ELF-1 (cell line): ENCODE results near the gene ANKMY1.

Experiments used
- DNase-seq: peaks from one replicate; pipeline ENCODE4 v3.0.0-alpha.2; 2016; ENCODE audit warnings: low read depth, low spot score

The ANKMY1 gene

GRCh38 chr2:240579771-240580614, 22.2 kb upstream of the ANKMY1 start:
- peak; percentile 52 for DNase-seq

DNA sequence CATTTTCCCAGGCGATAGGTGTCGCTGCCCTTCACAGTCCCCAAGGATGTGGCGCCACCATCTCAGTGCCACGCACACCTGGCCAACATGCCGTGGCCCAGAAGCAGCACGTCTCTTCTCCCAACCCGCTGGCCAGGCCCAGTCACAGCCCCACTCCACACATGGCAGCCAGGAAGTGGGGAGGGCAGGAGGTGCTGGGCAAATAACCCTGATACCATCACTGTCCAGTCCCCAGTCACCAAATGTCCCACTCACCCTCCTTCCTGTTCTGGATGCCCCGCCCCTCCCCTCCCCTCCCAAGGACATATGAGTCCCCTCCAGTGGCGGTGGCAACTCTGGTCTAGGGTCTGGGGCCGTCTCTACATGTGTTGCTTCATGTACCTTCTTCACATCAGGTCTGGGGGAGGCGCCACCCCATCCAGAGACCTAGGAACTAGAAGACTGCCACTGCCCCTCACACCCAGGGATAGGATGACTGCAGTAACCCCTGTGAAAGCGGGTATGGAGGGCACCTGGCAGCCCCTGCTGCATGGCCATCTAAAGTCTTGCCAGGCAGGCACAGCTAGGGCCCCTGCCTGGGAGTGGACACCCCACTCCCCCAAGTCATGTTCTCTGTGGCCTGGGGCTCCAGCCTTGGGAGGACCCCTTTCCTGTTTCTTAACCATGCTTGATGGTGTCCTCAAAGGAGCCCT, 21.4 kb upstream of the ANKMY1 start:
- DNase-seq, result no peak

- no peak for DNase-seq
These were observed 20.7 kb upstream of the ANKMY1 start for GRCh38 chr2:240578488-240578887.

DNA sequence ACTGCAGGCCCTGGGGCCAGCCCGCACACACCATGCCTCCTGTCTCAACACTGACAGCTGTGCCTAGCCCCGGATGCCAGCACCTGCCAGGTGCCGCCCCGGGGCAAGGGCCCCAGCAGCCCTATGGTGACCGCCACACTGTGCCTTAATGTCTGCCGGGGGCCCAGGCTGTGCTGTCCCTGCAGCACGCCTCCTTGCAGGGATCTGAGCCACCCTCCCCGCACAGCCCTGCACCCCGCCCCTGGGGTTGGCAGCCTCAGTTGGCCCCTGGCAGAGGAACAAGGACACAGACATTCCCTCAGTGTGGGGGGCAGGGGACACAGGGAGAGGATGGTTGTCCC, 20.3 kb upstream of the ANKMY1 start:
- DNase-seq, result no peak

DNA sequence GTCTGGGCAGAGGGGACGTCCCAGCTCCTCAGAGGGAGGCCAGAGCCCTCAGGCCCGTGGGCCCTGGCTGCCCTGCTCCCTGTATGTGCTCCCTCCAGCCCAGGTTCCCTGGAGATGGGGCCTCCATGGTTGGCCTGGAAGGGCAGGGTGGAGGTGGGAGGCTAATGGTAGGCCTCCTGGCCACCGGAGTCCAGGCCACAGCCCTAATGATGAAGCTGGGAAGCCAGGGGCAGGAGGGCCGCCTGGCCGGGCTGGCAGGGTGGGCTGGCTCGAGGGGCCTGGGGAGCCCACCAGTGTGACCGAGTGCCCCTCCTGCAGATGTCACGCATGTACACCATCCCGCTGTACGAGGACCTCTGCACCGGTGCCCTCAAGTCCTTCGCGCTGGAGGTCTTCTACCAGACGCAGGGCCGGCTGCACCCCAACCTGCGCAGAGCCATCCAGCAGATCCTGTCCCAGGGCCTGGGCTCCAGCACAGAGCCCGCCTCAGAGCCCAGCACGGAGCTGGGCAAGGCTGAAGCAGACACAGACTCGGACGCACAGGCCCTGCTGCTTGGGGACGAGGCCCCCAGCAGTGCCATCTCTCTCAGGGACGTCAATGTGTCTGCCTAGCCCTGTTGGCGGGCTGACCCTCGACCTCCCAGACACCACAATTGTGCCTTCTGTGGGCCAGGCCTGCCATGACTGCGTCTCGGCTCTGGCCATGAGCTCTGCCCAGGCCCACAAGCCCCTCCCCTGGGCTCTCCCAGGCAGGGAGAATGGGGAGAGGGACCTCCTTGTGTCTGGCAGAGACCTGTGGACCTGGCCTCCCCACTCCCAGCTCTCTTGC, 19.7 kb upstream of the ANKMY1 start:
- DNase-seq, result no peak

DNA sequence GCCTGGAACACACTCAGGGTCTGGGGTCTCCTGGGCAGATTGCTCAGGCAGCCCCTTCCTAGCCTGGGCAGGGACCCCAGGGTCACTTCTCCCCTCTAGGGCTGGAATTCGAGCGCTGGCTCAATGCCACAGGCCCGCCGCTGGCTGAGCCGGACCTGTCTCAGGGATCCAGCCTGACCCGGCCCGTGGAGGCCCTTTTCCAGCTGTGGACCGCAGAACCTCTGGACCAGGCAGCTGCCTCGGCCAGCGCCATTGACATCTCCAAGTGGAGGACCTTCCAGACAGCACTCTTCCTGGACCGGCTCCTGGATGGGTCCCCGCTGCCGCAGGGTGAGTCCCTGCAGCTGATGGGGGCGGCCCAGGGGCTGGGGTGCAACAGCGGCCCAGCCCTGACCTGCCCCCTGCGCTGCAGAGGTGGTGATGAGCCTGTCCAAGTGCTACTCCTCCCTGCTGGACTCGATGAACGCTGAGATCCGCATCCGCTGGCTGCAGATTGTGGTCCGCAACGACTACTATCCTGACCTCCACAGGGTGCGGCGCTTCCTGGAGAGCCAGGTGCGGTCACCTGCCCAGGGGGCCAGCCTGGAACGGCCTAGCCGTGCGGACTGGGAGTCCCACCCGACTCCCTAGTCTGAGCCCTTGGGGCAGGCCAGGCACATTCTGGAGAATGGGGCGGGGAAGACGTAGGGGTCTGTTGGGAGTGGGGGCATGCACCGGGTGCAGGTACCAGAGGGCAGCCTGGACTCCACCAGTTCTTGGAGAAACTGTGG, 18.8 kb upstream of the ANKMY1 start:
- no peak for DNase-seq

DNA sequence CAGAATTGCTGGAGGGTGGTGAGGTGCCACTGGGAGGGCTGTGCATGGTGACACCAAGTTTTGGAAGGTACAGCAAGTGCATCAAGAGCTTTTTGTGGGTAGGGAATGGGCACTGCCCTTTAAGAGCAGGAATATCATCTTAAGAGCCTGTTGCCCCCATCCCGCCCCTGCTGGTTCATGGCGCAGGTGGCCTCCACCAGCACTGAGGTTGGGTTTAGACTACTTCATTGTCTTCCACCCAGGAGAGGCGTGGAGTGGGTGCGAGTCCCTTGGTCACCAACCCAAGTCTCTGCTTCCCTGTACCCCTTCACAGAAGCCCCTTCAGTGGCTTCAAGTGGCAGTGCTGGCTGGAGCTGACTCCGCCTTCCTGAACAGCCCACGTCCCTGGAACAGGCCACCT, 18.2 kb upstream of the ANKMY1 start:
- DNase-seq, result no peak

- no peak for DNase-seq
These were observed 17.5 kb upstream of the ANKMY1 start for GRCh38 chr2:240575101-240575965.

DNA sequence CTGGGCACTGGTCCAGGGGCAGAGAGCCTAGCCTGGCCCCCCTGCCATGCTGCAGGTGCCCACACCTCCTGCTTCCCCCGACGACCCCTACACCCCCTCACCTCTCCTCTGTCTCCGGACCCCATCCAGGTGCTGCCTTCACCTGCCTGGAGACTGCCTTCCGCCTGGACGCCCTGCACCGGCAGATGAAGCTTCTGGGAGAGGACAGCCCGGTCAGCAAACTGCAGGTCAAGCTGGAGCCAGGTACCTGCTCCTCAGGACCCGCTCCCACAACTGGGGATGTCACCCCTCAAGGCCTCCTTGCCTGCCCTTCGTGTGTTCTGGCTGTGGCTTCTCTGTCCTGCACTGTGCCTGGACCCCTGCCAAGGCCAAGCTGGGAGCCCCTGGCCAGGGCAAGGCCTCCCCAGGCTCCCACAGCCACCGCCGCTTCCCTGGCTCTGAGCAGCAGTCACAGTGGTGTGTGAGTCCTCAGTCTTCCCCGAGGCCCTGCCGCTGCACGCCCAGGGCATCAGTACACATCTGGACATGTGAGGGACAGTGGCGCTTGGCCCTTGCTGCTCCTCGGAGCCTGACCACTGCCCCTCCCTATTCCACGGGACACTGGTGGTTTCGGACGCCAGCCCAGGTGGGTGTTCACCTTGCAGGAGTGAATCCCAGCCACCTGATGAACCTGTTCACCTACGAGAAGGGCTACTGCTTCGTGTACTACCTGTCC, 16.8 kb upstream of the ANKMY1 start:
- no peak for DNase-seq

- DNase-seq, result no peak
These were observed 16.0 kb upstream of the ANKMY1 start for GRCh38 chr2:240573516-240574385.

DNA sequence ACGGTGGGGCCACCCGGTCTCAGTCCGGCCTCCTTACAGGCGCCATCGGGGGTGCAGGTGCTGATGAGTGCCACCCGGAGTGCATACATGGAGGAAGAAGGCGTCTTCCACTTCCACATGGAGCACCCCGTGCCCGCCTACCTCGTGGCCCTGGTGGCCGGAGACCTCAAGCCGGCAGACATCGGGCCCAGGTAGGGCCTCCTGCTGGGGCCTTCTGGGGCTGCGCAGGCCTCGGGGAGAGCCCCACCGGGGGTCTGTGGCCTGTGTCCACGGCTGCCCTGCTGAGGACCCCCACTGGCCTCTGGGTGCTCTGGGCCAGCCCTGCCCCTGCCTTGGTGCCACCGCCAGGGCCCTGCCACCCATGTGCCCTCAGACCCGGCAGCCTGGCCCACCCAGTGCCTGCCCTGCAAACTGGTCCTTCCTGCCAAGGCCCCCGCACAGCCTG, 15.3 kb upstream of the ANKMY1 start:
- no peak for DNase-seq

DNA sequence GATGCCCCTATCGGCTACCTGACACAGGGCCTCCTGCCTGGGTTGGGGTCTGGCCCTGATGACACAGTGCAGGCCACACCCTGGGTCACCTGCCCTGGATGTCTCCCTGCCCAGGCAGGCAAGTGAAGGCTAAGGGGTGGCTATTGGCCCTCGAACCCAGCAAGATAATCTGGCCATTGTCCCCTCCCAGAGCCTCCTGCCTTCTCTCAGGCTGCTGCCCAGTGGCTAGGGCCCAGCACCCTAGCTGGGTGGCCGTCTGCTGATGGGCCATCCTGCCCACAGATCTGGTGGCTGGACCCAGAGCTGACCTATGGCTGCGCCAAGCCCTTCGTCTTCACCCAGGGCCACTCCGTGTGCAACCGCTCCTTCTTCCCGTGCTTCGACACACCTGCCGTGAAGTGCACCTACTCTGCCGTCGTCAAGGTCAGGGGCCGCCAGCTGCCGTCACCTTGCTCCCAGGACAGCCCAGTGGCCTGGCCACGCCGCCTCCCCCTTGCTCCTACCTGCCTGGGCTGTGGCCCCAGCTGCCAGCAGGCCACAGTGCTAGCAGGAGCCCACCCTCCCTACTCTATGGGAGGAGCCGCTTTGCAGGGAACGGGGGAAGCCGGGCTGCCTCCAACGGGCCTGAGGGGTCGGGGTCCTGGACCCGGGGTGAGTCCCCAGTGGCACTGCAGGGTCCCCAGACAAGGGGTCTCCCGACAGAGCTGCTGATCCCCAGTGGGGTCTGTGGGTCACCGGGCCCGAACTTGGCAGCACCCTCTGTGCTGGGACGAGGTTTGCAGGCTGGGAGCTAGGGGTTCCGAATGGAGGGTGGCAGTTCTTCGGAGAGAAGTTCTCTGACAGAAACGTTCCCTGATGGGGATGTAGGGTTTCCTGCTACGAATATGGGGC, 14.6 kb upstream of the ANKMY1 start:
- no peak for DNase-seq

- DNase-seq, result no peak
These were observed 13.7 kb upstream of the ANKMY1 start for GRCh38 chr2:240571314-240571973.

- no peak for DNase-seq
These were observed 12.9 kb upstream of the ANKMY1 start for GRCh38 chr2:240570531-240571313.

DNA sequence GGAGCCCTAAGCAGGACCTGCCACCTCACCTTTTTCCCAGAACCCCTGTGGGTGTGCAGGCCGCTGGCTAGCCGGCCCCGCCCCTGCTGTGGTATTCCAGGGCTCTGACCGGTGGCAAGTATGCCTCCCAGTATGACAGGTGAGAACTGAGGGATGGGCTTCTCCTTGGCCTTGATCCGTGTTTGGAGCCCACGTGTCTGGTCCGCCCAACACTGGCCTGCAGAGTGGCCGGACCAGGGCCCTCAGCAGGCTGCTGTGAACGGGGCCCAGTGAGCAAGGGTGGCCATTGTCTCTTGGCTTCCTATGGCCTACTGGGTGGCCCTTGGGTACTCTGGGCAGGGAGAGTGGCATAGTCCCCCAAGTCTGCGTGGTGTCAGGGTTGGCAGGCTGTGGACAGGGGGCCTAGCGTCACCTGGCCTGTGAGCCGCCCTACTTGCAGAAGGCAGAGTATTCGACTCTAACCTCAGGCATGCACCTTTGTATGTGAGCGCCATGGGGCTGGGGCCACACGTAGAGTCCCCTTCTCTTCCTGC, 12.3 kb upstream of the ANKMY1 start:
- DNase-seq, result no peak

DNA sequence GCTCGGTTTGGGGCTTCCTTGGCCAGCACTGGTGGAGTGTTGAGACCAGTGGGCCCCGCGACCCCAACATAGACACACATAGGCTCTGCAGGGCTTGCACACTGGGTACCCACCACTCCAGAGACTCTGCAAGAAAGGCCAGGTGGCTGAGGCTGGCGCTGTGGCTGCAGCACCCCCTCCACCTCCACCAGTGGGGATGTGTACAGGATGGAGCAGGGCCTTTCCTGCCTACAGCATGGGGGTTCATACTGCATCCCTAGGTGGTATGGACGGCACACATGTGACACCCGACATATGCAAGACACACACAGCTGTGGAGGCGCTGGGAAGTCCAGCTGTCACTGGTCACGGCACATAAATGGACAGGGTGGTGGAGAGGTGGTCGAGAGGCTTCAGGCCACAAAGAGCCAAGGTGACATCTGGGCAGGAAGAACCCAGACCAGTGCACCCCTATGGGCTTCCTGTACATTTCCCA, 11.8 kb upstream of the ANKMY1 start:
- DNase-seq, result no peak
